GM18867 (cell line): ENCODE data around the gene TJP1.
"Not testable (repeated sequence)": the region's sequence is repeated elsewhere in the genome, so short reads cannot be mapped to it uniquely, and the experiment has no call there.

ENCODE experiments used
- ATAC-seq: cut with Tn5 transposase; IDR thresholded peaks from one replicate; pipeline ENCODE4 v1.9.1; 2021; ENCODE audit warnings: mild to moderate bottlenecking, moderate library complexity; ENCODE audit not compliant: unreplicated experiment

The TJP1 gene

GRCh38 chr15:29670266-29670665, 152.0 kb downstream of the TJP1 start:
- no peak for ATAC-seq

- ATAC-seq, result no peak
These were observed 152.4 kb downstream of the TJP1 start for GRCh38 chr15:29669823-29670222.

GRCh38 chr15:29668120-29668602, 154.1 kb downstream of the TJP1 start:
- ATAC-seq, result peak; percentile 79

GRCh38 chr15:29666241-29666640, 156.0 kb downstream of the TJP1 start:
- no peak for ATAC-seq

GRCh38 chr15:29665444-29666003, 156.7 kb downstream of the TJP1 start:
- ATAC-seq, result no peak

- no peak for ATAC-seq
These were observed 157.9 kb downstream of the TJP1 start for GRCh38 chr15:29664406-29664805.

- not testable (repeated sequence) for ATAC-seq
These were observed 164.8 kb downstream of the TJP1 start for GRCh38 chr15:29657476-29657817.

GRCh38 chr15:29656636-29657475, 165.4 kb downstream of the TJP1 start:
- ATAC-seq, result no peak

- no peak for ATAC-seq
These were observed 169.7 kb downstream of the TJP1 start for GRCh38 chr15:29652595-29652994.

GRCh38 chr15:29651476-29652233, 170.6 kb downstream of the TJP1 start:
- ATAC-seq, result no peak
